Measurements from ENCODE around the gene AEN.
"Not testable (repeated sequence)": the region's sequence is repeated elsewhere in the genome, so short reads cannot be mapped to it uniquely, and the experiment has no call there.

Gene AEN

DNA sequence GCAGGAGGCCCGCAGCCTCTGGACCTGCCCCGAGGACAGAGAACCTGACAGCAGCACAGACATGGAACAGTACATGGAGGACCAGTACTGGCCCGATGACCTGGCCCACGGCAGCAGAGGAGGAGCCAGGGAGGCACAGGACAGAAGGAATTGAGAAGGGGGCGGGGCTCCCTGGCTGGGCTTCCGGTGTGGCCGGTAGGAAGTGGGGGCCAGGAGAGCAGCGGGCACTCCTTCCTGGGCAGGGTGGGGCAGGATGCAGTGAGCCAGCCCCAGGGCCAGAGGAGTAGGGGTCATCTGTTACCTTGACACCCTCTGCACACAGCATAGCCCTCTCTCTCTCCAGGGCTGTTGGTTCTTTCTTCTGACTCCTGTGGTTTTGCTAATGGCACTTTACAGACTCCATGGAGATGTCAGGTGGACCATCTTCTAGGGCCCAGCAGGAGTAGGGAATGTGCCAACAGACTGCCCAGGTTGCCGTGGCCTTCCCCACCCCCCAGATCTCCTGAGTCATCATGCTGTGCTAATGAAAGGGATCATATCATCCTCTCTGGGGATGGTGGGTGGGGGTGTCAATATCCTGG is 9.1 kb downstream of the AEN start:
- in situ Hi-C loops (cut with HindIII; ENCODE audit: low sequenced_read_pairs), result no loop called here

GRCh38 chr15:88630798-88631463 is 9.8 kb downstream of the AEN start:
- in situ Hi-C loops (cut with HindIII; ENCODE audit: low sequenced_read_pairs), result no loop called here

DNA sequence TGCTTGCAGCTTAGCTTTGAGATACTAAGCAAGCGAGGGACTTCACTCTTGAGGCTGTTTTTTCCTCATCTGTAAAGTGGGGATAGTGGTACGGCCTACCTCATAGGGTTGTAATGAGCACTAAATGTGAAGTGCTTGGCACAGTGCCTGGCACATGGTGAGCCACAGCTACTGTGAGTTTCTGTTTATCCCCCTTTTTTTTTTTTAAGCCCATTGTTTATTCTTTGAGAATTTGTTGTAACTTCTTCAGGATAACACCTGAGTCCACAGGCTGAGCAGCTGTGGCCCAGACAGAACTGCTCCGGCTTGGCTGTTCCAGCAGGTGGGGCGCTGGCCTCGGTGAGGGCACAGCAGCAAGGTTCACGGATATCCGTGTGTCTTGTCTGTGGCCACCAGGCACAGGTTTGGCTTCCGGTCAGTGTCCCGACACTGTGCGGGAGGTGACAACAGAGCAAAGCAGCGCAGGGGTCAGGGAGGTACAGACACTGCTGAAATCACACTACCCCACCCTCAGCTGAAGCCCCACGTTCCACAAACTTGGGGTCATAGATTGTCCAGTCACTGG is 10.4 kb downstream of the AEN start:
- in situ Hi-C loops (cut with HindIII; ENCODE audit: low sequenced_read_pairs), result no loop called here

DNA sequence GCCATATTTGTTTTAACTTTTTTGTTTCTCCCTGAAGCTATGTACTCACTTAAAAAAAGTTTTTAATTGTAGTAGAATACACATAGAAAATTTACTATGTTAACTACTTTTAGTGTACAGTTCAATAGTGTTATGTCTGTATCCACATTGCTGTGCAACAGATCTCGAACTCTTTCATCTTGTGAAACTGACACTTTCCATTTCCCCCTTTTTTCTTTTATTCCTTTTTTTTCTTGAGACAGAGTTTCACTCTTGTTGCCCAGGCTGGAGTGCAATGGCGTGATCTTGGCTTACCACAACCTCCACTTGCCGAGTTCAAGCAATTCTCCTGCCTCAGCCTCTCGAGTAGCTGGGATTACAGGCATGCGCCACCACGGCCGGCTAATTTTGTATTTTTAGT is 11.7 kb downstream of the AEN start:
- in situ Hi-C loops (cut with HindIII; ENCODE audit: low sequenced_read_pairs), result not testable (repeated sequence)

DNA sequence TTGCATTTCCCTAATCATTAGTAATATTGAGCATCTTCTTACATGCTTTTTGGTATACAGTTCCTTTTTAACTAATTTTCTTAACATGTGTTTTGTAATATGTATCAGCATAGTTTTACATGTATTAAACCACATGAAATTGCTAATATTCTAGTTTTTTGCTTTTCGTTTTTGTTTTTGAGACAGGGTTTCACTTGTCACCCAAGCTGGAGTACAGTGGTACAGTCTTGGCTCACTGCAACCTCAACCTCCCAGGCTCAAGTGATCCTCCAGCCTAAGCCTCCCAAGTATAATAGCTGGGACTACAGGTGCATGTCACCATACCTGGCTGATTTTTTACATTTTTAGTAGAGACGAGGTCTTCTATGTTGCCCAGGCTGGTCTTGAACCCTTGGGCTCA is 13.3 kb downstream of the AEN start:
- in situ Hi-C loops (cut with HindIII; ENCODE audit: low sequenced_read_pairs), result no loop called here

- in situ Hi-C loops (cut with HindIII; ENCODE audit: low sequenced_read_pairs), result no loop called here
These were observed 14.2 kb downstream of the AEN start for GRCh38 chr15:88635318-88635717.

GRCh38 chr15:88636050-88636449 is 14.9 kb downstream of the AEN start:
- in situ Hi-C loops (cut with HindIII; ENCODE audit: low sequenced_read_pairs), result no loop called here

GRCh38 chr15:88636654-88637053 is 15.5 kb downstream of the AEN start:
- in situ Hi-C loops (cut with HindIII; ENCODE audit: low sequenced_read_pairs), result no loop called here

GRCh38 chr15:88637436-88637835 is 16.3 kb downstream of the AEN start:
- in situ Hi-C loops (cut with HindIII; ENCODE audit: low sequenced_read_pairs), result no loop called here

DNA sequence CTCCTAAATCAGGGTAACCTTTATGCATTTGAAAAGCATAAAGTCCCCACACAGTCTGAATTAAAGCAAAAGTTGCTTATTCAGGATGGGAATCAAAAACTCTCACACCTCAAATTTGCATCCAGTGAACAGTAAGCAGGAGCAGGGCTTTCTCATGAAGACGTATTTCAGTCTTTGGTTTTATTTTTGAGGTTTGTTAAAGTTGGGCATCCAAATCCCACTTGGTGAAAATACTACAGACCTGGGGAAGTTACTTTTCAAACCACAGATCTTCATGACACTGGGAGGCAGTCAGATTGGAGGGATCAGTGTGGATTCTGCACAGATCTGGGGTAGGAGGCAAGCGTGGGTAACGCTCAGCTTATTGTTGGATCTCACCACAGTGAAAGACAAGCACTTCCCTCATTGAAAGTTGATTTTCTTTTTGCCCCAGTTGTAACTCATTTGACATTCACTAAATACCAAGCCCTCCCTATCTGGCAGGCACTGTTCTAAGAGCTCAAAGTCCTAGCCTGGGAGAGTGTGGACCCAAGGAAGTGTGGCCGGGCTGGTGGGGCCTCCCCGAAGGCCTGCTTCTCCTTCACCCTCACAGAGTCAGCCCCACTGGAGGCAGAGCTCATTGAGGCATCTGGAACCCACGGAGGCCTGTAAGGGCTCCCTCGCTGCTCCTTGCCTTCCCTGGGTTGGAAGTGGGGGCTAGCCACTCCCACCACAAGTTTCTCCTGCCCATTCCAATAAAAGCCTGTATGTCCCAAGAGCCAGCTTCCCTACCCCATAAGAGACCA is 16.9 kb downstream of the AEN start:
- in situ Hi-C loops (cut with HindIII; ENCODE audit: low sequenced_read_pairs), result no loop called here

GRCh38 chr15:88638626-88639372 is 17.7 kb downstream of the AEN start, which contains the start of gene ISG20:
Gene ISG20 (plus strand): TSS chr15:88639016. CDS start chr15:88639367, 351 bp downstream.
- in situ Hi-C loops (cut with HindIII; ENCODE audit: low sequenced_read_pairs), result no loop called here

GRCh38 chr15:88641959-88642452 is 20.9 kb downstream of the AEN start:
- in situ Hi-C loops (cut with HindIII; ENCODE audit: low sequenced_read_pairs), result no loop called here

- in situ Hi-C loops (cut with HindIII; ENCODE audit: low sequenced_read_pairs), result not testable (repeated sequence)
These were observed 21.4 kb downstream of the AEN start for GRCh38 chr15:88642514-88642913.

GRCh38 chr15:88644741-88645140 is 23.6 kb downstream of the AEN start:
- in situ Hi-C loops (cut with HindIII; ENCODE audit: low sequenced_read_pairs), result no loop called here

DNA sequence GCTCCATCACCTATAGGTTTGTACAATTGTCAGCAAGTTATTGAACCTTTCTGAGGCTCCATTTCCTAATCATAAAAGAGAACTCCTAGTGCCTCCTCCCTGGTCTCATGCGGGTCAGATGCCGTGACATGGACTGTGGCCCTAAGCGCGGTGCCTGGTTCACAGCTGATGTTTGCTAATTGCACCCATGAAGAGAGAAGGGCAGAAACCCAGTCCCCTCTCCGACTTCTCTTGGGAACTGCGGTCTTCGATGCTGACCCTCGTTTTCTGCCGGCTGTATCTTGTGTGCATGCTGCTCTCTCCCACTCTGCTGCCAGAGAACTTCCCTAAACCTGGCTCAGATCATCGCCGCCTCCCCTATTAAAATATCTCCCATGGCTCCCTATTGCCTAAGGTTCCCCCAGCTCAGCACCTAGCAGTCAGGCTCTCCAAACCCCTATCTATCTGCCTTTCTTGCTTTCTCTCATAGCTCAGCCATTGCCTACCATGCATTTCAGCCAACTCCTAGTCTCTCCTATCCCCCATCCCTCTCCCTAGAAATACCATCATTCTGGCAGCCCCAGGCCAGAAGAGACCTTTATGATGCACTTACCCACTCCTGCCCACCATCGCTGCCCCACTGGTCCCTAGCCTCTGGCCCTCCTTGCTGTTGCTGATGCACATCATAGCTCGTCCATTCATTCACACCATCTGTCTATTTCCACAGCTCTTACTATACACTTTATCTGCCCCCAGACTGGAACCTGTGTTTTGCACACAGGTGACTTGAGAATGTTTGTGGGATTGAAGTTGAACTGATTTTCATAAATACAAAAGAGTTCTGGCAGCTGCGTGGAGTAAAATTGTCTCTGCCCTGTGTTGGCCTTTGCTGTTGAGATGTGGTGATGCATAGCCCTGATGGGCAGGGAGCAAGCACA is 24.3 kb downstream of the AEN start:
- in situ Hi-C loops (cut with HindIII; ENCODE audit: low sequenced_read_pairs), result no loop called here

DNA sequence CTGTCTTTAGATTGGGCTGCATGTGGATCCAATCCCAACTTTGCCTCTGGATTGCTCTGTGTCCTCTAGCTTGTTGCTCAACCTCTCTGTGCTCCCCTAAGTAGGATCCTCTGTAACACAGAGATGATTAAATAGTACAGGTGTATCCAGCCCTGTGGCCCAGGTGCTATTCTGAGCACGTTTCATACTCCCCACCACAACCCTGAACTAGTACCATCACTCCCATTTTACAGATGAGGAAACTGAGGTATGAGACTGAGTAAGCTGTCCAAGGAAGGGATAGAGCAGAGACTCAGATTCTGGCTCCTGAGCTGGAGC is 24.9 kb downstream of the AEN start:
- in situ Hi-C loops (cut with HindIII; ENCODE audit: low sequenced_read_pairs), result no loop called here

GRCh38 chr15:88646951-88647350 is 25.8 kb downstream of the AEN start:
- in situ Hi-C loops (cut with HindIII; ENCODE audit: low sequenced_read_pairs), result no loop called here

- in situ Hi-C loops (cut with HindIII; ENCODE audit: low sequenced_read_pairs), result no loop called here
These were observed 26.4 kb downstream of the AEN start for GRCh38 chr15:88647351-88648105.

Measured in endothelial cell of hepatic sinusoid (primary cell).